WI38 (cell line): Measurements from ENCODE around the gene XBP1.
"Not testable (repeated sequence)": the region's sequence is repeated elsewhere in the genome, so short reads cannot be mapped to it uniquely, and the experiment has no call there.

Experiments used
- H3K4me3 ChIP-seq: 2 replicates; pipeline ENCODE4 v1.5.1; 2011; ENCODE audit warnings: low read depth, mild to moderate bottlenecking, control low read depth, low read length
- CTCF ChIP-seq: IDR thresholded peaks from 2 replicates; pipeline ENCODE4 v1.5.1; 2012; ENCODE audit warnings: low read depth, mild to moderate bottlenecking, control low read depth, low read length

XBP1 gene

GRCh38 chr22:28815729-28816128 lies 15.4 kb upstream of the XBP1 start:
- H3K4me3 ChIP-seq: no peak overlapping the region
- no peak for TF ChIP-seq CTCF

- no peak overlapping the region for H3K4me3 ChIP-seq
- TF ChIP-seq CTCF: no peak
These were observed 14.7 kb upstream of the XBP1 start for GRCh38 chr22:28815111-28815510.

GRCh38 chr22:28813772-28814518 lies 13.6 kb upstream of the XBP1 start:
- TF ChIP-seq CTCF: no peak

GRCh38 chr22:28812516-28812915 lies 12.1 kb upstream of the XBP1 start:
- TF ChIP-seq CTCF: no peak
- H3K4me3 ChIP-seq: no peak overlapping the region

More at GRCh38 chr22:28813772-28814518, 13.6 kb upstream of the XBP1 start:
- no peak overlapping the region for H3K4me3 ChIP-seq

GRCh38 chr22:28810821-28811491 lies 10.6 kb upstream of the XBP1 start:
- no peak for TF ChIP-seq CTCF
- H3K4me3 ChIP-seq: no peak overlapping the region

GRCh38 chr22:28808716-28809355 lies 8.5 kb upstream of the XBP1 start:
- no peak for TF ChIP-seq CTCF
- no peak overlapping the region for H3K4me3 ChIP-seq

GRCh38 chr22:28805426-28805825 lies 5.1 kb upstream of the XBP1 start:
- not testable (repeated sequence) for H3K4me3 ChIP-seq
